ENCODE results near the gene RGS5.
"Not testable (repeated sequence)": the region's sequence is repeated elsewhere in the genome, so short reads cannot be mapped to it uniquely, and the experiment has no call there.

Gene RGS5

GRCh38 chr1:163202833-163203451, at the start of gene RGS5:
Gene RGS5 (minus strand): TSS chr1:163202916. CDS start chr1:163202835, 81 bp downstream.
- no peak for DNase-seq (ENCODE audit: low read depth in 1 of 2, low spot score in 1 of 2)

DNA sequence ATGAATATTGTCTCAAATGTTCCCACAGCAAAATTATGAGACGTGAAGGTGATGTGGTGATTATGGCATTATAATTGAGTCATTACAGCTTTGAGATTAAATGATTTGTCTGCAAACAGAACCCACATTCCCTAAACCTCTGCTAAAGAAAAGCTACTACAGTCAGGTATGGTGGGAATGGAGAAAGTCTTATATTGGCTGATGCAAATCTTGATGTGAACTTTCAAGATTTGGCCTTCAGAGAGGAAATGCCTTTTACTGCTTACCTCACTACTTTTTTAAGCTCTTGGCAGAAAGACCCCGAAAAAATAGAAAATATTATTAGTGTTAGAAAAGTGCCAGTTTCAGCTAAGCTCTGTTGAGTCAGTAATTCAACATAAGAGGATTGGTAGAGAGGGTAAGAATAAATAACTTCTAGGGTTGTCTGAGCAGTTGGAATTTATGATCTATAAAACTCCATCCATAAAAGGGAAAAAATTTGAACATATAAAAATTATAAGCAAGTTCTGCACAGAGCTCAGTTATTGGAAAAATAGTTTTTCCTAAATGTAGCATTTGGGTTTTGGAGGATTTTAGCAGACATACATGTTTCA, 47.8 kb upstream of the RGS5 start:
- DNase-seq (ENCODE audit: low read depth in 1 of 2, low spot score in 1 of 2), result no peak

DNA sequence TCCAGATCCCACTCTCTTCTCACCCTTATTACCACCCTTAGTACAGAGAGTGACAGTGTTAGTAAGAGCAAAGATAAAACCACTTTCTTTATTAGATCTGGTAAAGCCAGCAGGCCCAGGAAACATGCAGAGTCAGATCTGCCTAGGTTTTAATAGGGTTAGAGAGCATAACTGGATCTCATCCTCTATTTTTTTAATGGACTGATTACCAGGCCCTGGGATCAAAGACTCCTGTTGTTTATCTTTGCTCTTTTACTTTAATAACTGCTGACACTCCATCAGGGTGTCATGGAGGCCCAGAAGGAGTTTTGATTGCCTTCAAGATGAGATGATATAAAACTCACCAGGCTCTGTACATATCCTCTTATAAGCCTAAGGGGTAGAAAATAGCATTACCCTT, 45.3 kb upstream of the RGS5 start:
- no peak for DNase-seq (ENCODE audit: low read depth in 1 of 2, low spot score in 1 of 2)

GRCh38 chr1:163244648-163245047, 41.9 kb upstream of the RGS5 start:
- not testable (repeated sequence) for DNase-seq (ENCODE audit: low read depth in 1 of 2, low spot score in 1 of 2)

DNA sequence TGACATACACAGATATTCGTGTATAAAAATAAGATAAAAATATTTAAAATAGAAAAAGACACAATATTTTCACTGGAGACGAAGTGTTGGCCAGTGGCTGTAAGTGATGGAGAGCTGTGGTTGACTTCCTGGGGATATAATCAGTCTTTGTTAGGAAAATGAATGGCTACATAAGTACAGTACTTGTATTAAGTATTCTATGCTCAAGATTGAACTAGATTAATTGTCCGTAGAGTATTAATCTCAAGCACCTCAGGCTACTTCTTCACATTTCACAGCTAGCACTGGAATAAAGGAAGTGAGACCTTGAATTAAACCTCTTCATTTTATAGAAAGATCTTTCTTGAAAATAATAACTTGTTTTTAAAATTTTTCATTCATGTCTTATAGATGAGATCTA, 39.0 kb upstream of the RGS5 start:
- DNase-seq (ENCODE audit: low read depth in 1 of 2, low spot score in 1 of 2), result no peak

GRCh38 chr1:163240705-163241104, 38.0 kb upstream of the RGS5 start:
- DNase-seq (ENCODE audit: low read depth in 1 of 2, low spot score in 1 of 2), result no peak

- DNase-seq (ENCODE audit: low read depth in 1 of 2, low spot score in 1 of 2), result not testable (repeated sequence)
Measured at GRCh38 chr1:163233643-163234042, 30.9 kb upstream of the RGS5 start.

- no peak for DNase-seq (ENCODE audit: low read depth in 1 of 2, low spot score in 1 of 2)
Measured at GRCh38 chr1:163231385-163231784, 28.7 kb upstream of the RGS5 start.

DNA sequence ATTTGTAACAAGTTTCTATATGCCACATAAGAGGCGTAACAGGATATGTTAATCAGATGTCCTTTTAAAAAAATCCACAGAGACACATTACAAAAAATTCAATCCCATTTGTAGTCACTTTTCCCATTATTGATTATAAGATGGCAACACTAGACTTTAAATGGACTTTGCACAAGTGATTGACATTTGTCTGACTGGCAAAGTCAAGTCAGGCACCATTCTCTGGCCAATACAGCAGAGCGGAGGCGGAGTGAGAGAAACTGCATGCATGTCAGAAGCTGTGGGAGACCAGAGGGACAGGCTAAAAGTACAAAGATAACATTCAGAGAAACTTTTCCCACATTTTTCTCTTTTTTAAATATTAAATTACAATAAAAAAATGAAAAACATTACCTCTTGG, 28.1 kb upstream of the RGS5 start:
- no peak for DNase-seq (ENCODE audit: low read depth in 1 of 2, low spot score in 1 of 2)

DNA sequence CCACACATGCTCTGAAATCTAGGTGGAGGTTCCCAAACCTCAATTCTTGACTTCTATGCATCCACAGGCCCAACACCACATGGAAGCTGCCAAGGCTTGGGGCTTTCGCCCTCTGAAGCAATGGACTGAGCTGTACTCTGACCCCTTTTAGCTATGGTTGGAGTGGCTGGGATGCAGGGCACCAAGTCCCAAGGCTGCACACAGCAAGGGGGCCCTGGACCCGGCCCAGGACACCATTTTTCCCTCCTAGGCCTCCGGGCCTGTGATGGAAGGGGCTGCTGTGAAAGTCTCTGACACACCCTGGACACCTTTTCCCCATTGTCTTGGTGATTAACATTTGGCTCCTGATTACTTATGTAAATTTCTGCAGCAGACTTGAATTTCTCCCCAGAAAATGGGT, 25.6 kb upstream of the RGS5 start:
- not testable (repeated sequence) for DNase-seq (ENCODE audit: low read depth in 1 of 2, low spot score in 1 of 2)

DNA sequence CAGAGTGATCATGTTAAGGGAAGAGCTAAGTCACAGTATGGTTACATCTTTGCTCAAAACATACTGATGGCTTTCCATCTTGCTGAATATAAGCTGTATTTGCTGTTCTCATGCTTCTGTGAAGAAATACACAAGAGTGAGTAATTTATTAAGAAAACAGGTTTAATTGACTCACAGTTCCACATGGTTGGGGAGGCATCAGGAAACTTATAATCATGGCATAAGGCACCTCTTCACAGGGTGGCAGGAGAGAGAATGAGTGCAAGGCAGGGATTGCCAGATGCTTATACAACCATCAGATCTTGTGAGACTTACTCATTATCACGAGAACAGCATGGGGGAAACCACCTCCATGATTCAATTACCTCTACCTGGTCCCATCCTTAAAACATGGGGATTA, 24.4 kb upstream of the RGS5 start:
- DNase-seq (ENCODE audit: low read depth in 1 of 2, low spot score in 1 of 2), result no peak

DNA sequence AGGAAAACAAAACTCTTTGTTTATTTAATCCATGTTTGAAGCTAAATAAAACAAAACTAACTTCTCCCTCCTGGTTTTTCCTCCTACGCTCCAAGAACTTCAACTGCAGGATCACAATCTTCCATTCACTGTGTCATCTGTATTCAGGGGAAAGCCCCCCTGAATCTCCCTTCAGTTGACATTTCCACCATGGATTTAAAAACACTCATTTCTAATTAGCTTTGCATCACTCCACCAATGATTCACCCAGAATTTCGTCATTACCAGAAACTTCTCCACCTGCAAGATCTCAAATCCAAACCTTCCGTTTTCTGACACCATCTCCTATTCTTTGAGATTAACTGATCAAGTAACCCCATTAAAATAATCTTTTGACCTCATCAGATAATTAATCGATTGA, 10.9 kb upstream of the RGS5 start:
- no peak for DNase-seq (ENCODE audit: low read depth in 1 of 2, low spot score in 1 of 2)

GRCh38 chr1:163211667-163212066, 9.0 kb upstream of the RGS5 start:
- no peak for DNase-seq (ENCODE audit: low read depth in 1 of 2, low spot score in 1 of 2)

DNA sequence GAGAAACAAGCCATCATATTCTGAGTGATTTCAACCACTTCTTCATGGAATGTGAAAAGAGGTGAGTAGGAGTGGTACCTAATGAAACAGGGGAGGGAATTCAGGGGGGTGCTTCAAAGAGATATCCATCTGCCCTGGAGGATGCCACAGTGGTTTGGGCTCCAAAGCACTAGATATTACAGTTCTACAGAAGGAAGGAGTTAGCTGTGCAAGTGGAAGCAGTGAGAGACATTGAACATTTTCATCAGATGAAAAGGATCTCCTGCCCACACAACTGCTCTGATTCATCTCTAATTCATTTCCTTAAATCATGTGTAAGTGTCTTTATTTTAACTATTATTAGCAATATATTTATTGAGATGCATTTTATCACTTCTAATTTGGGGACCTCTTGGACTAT, 2.8 kb upstream of the RGS5 start:
- no peak for DNase-seq (ENCODE audit: low read depth in 1 of 2, low spot score in 1 of 2)

- DNase-seq (ENCODE audit: low read depth in 1 of 2, low spot score in 1 of 2), result no peak
Measured at GRCh38 chr1:163203561-163203960, 845 bp upstream of the RGS5 start.

- DNase-seq (ENCODE audit: low read depth in 1 of 2, low spot score in 1 of 2), result no peak
Measured at GRCh38 chr1:163201906-163202305, 810 bp downstream of the RGS5 start.

DNA sequence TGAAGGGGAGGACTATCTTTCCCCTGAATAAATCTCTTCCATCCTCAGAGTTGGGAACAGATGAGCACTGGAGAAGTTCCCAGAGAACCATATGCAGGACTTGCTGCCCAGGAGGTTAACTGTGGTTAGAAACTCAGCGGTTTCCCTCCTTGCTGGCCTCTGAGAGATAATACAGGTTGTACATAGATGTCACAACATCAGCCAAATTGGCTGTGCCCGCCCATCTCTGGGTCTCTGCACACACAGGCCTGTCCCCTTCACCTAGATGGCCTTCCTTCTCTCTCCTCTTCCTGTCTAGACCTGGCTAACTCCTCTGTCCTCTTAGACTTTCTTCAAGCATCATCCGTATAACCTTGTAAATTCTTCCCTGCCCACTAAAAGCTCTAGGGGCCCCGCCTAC, 5.7 kb downstream of the RGS5 start:
- DNase-seq (ENCODE audit: low read depth in 1 of 2, low spot score in 1 of 2), result no peak

- DNase-seq (ENCODE audit: low read depth in 1 of 2, low spot score in 1 of 2), result no peak
Measured at GRCh38 chr1:163196449-163196787, 6.3 kb downstream of the RGS5 start.

- no peak for DNase-seq (ENCODE audit: low read depth in 1 of 2, low spot score in 1 of 2)
Measured at GRCh38 chr1:163195728-163196448, 6.8 kb downstream of the RGS5 start.

GRCh38 chr1:163191301-163191700, 11.4 kb downstream of the RGS5 start:
- no peak for DNase-seq (ENCODE audit: low read depth in 1 of 2, low spot score in 1 of 2)

GRCh38 chr1:163188947-163189346, 13.8 kb downstream of the RGS5 start:
- DNase-seq (ENCODE audit: low read depth in 1 of 2, low spot score in 1 of 2), result no peak

- no peak for DNase-seq (ENCODE audit: low read depth in 1 of 2, low spot score in 1 of 2)
Measured at GRCh38 chr1:163187849-163188248, 14.9 kb downstream of the RGS5 start.

GRCh38 chr1:163186862-163187261, 15.9 kb downstream of the RGS5 start:
- DNase-seq (ENCODE audit: low read depth in 1 of 2, low spot score in 1 of 2), result no peak
